ENCODE results near the gene IFNL1. TPM values are rescaled to one million over a fixed set of nuclear protein-coding genes. Genes with fewer than 3 reads are reported as not detected.
"Not testable (repeated sequence)": the region's sequence is repeated elsewhere in the genome, so short reads cannot be mapped to it uniquely, and the experiment has no call there.

The IFNL1 gene
- total RNA-seq, 2 donors from 2014 or later, result not detected

- DNase-seq (no peak), ATAC-seq (no peak)
- intact Hi-C loops (cut with DNase I), result loop anchor here (5.0 to 10.0 kb wide), 2 partner anchors 126 to 209 kb away; partner anchors contain the start of gene NCCRP1 (in 1 of the 2)
Observed at GRCh38 chr19:39321117-39321831, 25.1 kb downstream of the IFNL1 start.

- intact Hi-C loops (cut with DNase I), result loop anchor here (5.0 to 10.0 kb wide), 2 partner anchors 127 to 210 kb away; partner anchors contain the start of gene NCCRP1 (in 1 of the 2)
- DNase-seq (no peak), ATAC-seq (no peak)
Observed at GRCh38 chr19:39321832-39322176, 25.6 kb downstream of the IFNL1 start.

GRCh38 chr19:39324242-39324842, 28.1 kb downstream of the IFNL1 start:
- intact Hi-C loops (cut with DNase I), result loop anchor here (5.0 to 10.0 kb wide), 2 partner anchors 130 to 212 kb away; partner anchors contain the start of gene NCCRP1 (in 1 of the 2)
- no peak for DNase-seq
- ATAC-seq, result no peak

- DNase-seq, result no peak
- no peak for ATAC-seq
- intact Hi-C loops (cut with DNase I), result loop anchor here in 1 of 2 donors (5.0 to 10.0 kb wide), 2 partner anchors 131 to 364 kb away; partner anchors contain the start of gene NCCRP1
Observed at GRCh38 chr19:39325778-39326665, 29.8 kb downstream of the IFNL1 start.

GRCh38 chr19:39327363-39328045, 31.3 kb downstream of the IFNL1 start:
- intact Hi-C loops (cut with DNase I), result loop anchor here (1.0 to 10.0 kb wide), 4 partner anchors 133 to 365 kb away; partner anchors contain the start of gene NCCRP1 (in 1 of the 2)
- ATAC-seq (peak in 1 of 2 donors; percentile 15), DNase-seq (no peak)

- ATAC-seq (peak; percentile 80 to 86), DNase-seq (peak; percentile 85)
Observed at GRCh38 chr19:39328046-39328705, 32.0 kb downstream of the IFNL1 start.

GRCh38 chr19:39329948-39330347, 33.7 kb downstream of the IFNL1 start:
- no peak for DNase-seq

More at GRCh38 chr19:39328046-39328705, 32.0 kb downstream of the IFNL1 start:
- intact Hi-C loops (cut with DNase I), result loop anchor here (1.0 to 10.0 kb wide), 4 partner anchors 133 to 366 kb away; partner anchors contain the start of gene NCCRP1 (in 1 of the 2)

GRCh38 chr19:39332293-39332692, 36.1 kb downstream of the IFNL1 start:
- intact Hi-C loops (cut with DNase I), result no loop called here
- DNase-seq (no peak), ATAC-seq (no peak)

More at GRCh38 chr19:39329948-39330347, 33.7 kb downstream of the IFNL1 start:
- intact Hi-C loops (cut with DNase I), result loop anchor here (2.0 to 10.0 kb wide), 3 partner anchors 135 to 368 kb away; partner anchors contain the start of gene NCCRP1 (in 1 of the 2)
- ATAC-seq, result no peak

- ATAC-seq; intact Hi-C loops (cut with DNase I); DNase-seq: not testable (repeated sequence)
Observed at GRCh38 chr19:39332738-39333137, 36.5 kb downstream of the IFNL1 start.

- no peak for ATAC-seq
- intact Hi-C loops (cut with DNase I), result no loop called here
- DNase-seq, result no peak
Observed at GRCh38 chr19:39333507-39333906, 37.3 kb downstream of the IFNL1 start.

GRCh38 chr19:39334444-39334976, 38.3 kb downstream of the IFNL1 start:
- intact Hi-C loops (cut with DNase I), result no loop called here
- DNase-seq (no peak), ATAC-seq (no peak)

- ATAC-seq, result peak in 1 of 2 donors; percentile 17
- intact Hi-C loops (cut with DNase I), result no loop called here
- no peak for DNase-seq
Observed at GRCh38 chr19:39335168-39335548, 39.0 kb downstream of the IFNL1 start.

GRCh38 chr19:39336483-39336882, 40.3 kb downstream of the IFNL1 start:
- ATAC-seq (no peak), DNase-seq (no peak)
- intact Hi-C loops (cut with DNase I), result no loop called here

- intact Hi-C loops (cut with DNase I), result no loop called here
- DNase-seq (no peak), ATAC-seq (no peak)
Observed at GRCh38 chr19:39339674-39340073, 43.5 kb downstream of the IFNL1 start.

GRCh38 chr19:39340156-39340555, 43.9 kb downstream of the IFNL1 start:
- intact Hi-C loops (cut with DNase I); DNase-seq; ATAC-seq: not testable (repeated sequence)

- DNase-seq, result peak; percentile 29
- peak; percentile 0 to 15 for ATAC-seq
Observed at GRCh38 chr19:39341129-39341718, 45.0 kb downstream of the IFNL1 start.

More at GRCh38 chr19:39341129-39341718, 45.0 kb downstream of the IFNL1 start:
- intact Hi-C loops (cut with DNase I), result no loop called here

All from left cardiac atrium (tissue), 4 donors.